Lower leg skin (tissue), 4 donors: ENCODE results near the gene KDM1A. TPM values are rescaled to one million over a fixed set of nuclear protein-coding genes. Genes with fewer than 3 reads are reported as not detected.

ENCODE experiments used
- DNase-seq, 2 donors: peaks; one replicate each; pipeline ENCODE4 v3.0.0-alpha.2; 2019; ENCODE audit warnings: low spot score in 2 of 2
- H3K4me3 ChIP-seq: fragments of 200-600 bp; sonication (generic); 2 replicates; pipeline ENCODE4 v1.5.1; 2017; ENCODE audit warnings: mild to moderate bottlenecking, low read depth; ENCODE audit not compliant: poor library complexity, severe bottlenecking
- POLR2A ChIP-seq, 2 donors: fragments of 450-650 bp; IDR thresholded peaks; one replicate each; pipeline ENCODE4 v1.6.1; 2016 to 2017; ENCODE audit warnings: antibody characterized with exemption in 2 of 2, mild to moderate bottlenecking in 1 of 2, moderate library complexity in 1 of 2
- WGBS, 2 donors: methylation state at CpG; one replicate each; pipeline ENCODE4 v1.1.5; 2018; 5-methylcytosine and 5-hydroxymethylcytosine counted together
- intact Hi-C: fragments of 100-400 bp; cut with DNase I; formaldehyde crosslinking; loops from one replicate; pipeline ENCODE4 v1.15.0; 2023; ENCODE audit warnings: low total_unique reads
- total RNA-seq, 4 donors: library from RNA; depleted of rRNA; stranded (reverse); fragments of >200 nt; gene quantifications; one replicate each; pipeline ENCODE4 v1.1.0, GENCODE V29; 2016
- TF ChIP-seq, protein P1 (sequence below), 3 donors: fragments of 450-650 bp; IDR thresholded peaks; one replicate each; pipeline ENCODE4 v1.5.1; 2016; ENCODE audit warnings: antibody characterized with exemption in 3 of 3, mild to moderate bottlenecking in 3 of 3, moderate library complexity in 2 of 3

KDM1A gene
- total RNA-seq, 4 donors from 2014 or later, result 41.5 to 52.0 (median 46.6) TPM

DNA sequence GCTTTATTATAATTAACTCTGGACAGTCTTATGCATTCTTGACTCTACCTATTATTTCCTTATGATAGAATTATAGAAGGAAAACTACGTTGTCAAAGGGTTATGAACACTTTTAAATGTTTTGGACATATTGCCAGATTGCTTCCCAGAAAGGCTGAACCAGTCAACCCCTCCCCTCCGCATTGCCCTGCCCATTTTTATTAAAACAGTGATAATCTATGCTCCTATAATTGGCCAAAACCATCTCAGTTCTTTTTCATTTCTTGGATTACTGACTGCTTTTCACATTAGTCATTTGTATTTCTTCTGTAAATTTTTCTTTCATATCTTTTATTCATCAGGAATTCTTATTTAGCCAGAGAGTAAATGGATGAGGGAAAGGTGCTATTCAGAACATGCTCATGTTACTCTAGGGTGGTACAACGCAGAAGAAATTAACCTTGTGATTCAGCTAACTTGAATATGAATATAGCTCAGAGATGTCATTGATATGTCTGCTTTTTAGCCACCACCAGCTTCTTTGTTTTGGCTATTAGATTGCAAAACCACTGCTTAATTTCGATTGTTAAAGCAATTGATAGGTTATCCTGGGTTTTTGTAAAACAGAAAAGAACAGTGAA, 32.1 kb downstream of the KDM1A start:
- no peak for TF ChIP-seq POLR2A (IDR thresholded peaks at IDR 0.05)
- TF ChIP-seq, protein P1, sequence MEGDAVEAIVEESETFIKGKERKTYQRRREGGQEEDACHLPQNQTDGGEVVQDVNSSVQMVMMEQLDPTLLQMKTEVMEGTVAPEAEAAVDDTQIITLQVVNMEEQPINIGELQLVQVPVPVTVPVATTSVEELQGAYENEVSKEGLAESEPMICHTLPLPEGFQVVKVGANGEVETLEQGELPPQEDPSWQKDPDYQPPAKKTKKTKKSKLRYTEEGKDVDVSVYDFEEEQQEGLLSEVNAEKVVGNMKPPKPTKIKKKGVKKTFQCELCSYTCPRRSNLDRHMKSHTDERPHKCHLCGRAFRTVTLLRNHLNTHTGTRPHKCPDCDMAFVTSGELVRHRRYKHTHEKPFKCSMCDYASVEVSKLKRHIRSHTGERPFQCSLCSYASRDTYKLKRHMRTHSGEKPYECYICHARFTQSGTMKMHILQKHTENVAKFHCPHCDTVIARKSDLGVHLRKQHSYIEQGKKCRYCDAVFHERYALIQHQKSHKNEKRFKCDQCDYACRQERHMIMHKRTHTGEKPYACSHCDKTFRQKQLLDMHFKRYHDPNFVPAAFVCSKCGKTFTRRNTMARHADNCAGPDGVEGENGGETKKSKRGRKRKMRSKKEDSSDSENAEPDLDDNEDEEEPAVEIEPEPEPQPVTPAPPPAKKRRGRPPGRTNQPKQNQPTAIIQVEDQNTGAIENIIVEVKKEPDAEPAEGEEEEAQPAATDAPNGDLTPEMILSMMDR (IDR thresholded peaks at IDR 0.05), result no peak
- DNase-seq, result no peak
- WGBS, 2 donors, result 84 to 85% methylated on average over 4 of the region's 4 CpGs
- H3K4me3 ChIP-seq, result no peak overlapping the region
- intact Hi-C loops, result no loop called here

- intact Hi-C loops, result no loop called here
- DNase-seq, result no peak
- 81 to 90% methylated on average over 5 of the region's 5 CpGs for WGBS, 2 donors
- H3K4me3 ChIP-seq, result no peak overlapping the region
- TF ChIP-seq, protein P1 (IDR thresholded peaks at IDR 0.05), result no peak
Measured at GRCh38 chr1:23057301-23057700, 38.0 kb downstream of the KDM1A start.

DNA sequence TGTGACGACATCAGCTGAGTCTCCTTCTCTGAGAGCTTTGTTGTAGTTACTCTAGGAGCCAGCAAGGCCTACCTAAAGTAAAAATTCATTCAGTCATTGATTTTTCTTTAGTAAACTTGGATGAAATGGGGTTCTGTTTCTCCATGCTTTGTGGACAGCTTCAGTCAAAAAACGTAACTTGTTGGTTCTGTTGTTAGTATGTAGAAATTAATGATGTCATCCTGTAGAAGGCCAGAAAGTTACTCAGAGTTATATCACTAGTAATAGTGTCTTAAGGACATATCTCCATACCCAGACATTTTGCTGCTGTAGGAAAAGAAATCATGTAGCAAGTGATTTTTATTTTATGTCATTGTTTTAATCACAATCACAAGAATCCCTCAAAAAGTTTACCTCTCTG, 43.0 kb downstream of the KDM1A start:
- no peak for DNase-seq
- intact Hi-C loops, result no loop called here
- no peak overlapping the region for H3K4me3 ChIP-seq
- 78 to 80% methylated on average over 2 of the region's 2 CpGs for WGBS, 2 donors
- no peak for TF ChIP-seq POLR2A (IDR thresholded peaks at IDR 0.05)
- TF ChIP-seq, protein P1 (IDR thresholded peaks at IDR 0.05), result no peak

GRCh38 chr1:23065385-23065784, 46.1 kb downstream of the KDM1A start:
- DNase-seq, result no peak
- intact Hi-C loops, result no loop called here
- no peak for TF ChIP-seq POLR2A (IDR thresholded peaks at IDR 0.05)
- TF ChIP-seq, protein P1 (IDR thresholded peaks at IDR 0.05), result no peak
- no peak overlapping the region for H3K4me3 ChIP-seq
- WGBS, 2 donors, result 89 to 93% methylated on average over 2 of the region's 2 CpGs

DNA sequence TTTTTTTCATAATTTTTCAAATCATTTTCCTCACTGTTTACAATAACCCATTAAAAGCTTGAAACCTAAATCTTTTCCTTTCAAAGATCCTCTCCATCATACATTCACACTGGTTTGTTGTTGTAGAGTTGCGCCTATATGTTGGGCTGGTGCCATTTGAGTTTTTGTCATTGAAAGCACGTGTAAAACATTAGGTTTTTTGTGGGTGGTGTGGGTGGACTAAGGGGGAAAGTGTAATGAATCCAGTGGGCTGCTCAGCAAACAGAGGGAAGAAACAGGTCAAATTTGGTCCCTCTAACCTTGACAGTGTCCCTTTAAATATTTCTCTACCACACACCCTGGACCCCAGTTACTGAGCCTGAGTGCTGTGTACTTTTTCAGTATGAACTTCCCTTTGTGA, 46.8 kb downstream of the KDM1A start:
- no peak for DNase-seq
- WGBS, 2 donors, result 80 to 84% methylated on average over 2 of the region's 2 CpGs
- H3K4me3 ChIP-seq, result no peak overlapping the region
- TF ChIP-seq, protein P1 (IDR thresholded peaks at IDR 0.05), result no peak
- TF ChIP-seq POLR2A (IDR thresholded peaks at IDR 0.05), result no peak
- intact Hi-C loops, result no loop called here

- no peak for DNase-seq
- TF ChIP-seq POLR2A (IDR thresholded peaks at IDR 0.05), result no peak
- TF ChIP-seq, protein P1 (IDR thresholded peaks at IDR 0.05), result no peak
- 87 to 90% methylated on average over 2 of the region's 2 CpGs for WGBS, 2 donors
- intact Hi-C loops, result no loop called here
- no peak overlapping the region for H3K4me3 ChIP-seq
Measured at GRCh38 chr1:23069149-23069548, 49.9 kb downstream of the KDM1A start.
